Muscle layer of duodenum (tissue), 2 donors: ENCODE data around the gene LDLRAD2.

Experiments used
- H3K27ac ChIP-seq: one replicate; pipeline ENCODE4 v1.7.0; 2013; ENCODE audit warnings: mild to moderate bottlenecking, low read length
- H3K27me3 ChIP-seq: one replicate; pipeline ENCODE4 v1.7.0; 2013; ENCODE audit warnings: low read depth, mild to moderate bottlenecking, control low read depth, low read length
- H3K36me3 ChIP-seq, 2 donors: one replicate each; pipeline ENCODE4 v1.7.0; 2013; ENCODE audit warnings: low read length in 2 of 2, control low read depth in 1 of 2, mild to moderate bottlenecking in 1 of 2; ENCODE audit not compliant: insufficient read depth in 2 of 2, control insufficient read depth in 1 of 2
- H3K4me1 ChIP-seq, 2 donors: one replicate each; pipeline ENCODE4 v1.7.0; 2013; ENCODE audit warnings: low read length in 2 of 2, mild to moderate bottlenecking in 2 of 2, control low read depth in 1 of 2, moderate library complexity in 1 of 2; ENCODE audit not compliant: insufficient read depth in 2 of 2, control insufficient read depth in 1 of 2
- H3K4me3 ChIP-seq, 2 donors: one replicate each; pipeline ENCODE4 v1.7.0; 2013; ENCODE audit warnings: low read length in 2 of 2, low read depth in 1 of 2, mild to moderate bottlenecking in 1 of 2
- H3K9me3 ChIP-seq, 2 donors: one replicate each; pipeline ENCODE4 v1.7.0; 2013; ENCODE audit warnings: low read length in 2 of 2, control low read depth in 1 of 2, mild to moderate bottlenecking in 1 of 2; ENCODE audit not compliant: control insufficient read depth in 1 of 2
- donor health status: healthy.

The LDLRAD2 gene

DNA sequence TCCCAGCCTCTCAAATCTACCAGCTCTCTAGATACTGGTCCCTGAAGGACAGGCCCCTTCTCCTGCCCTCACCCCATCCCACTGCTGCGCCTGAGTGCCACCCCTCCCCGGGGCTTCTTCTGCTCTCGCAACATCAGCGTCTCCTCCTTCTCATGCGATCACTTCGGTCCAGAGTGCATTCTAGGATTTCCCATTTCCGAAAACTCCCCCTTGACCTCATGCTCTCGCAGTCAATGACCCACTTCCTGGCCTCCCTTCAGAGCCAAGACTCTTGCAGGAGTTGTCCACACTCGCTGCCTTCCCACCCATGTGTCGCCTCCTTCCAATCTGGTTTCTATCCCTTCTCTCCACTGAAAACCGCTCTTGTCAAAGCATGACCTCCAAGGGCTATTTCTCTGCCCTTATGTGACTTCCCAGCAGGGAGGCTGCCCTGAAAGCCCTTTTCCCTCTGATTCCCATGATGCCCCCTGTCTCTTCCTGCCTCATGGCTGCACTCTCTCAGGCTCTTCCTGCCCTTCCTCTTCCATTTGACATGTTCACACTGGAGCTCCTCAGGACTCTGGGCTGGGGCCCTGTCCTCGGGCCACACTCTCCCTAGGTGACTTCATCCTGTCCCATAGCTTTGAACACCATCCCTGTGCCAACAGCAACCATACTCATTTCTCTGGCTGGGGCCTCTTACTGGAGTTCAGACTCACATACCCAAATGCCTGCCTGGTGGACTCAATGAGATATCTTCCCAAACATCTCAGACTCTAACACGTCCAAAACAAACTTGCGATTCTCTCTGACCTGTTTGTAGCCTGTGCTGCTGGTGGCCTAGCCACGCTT, 46.0 kb downstream of the LDLRAD2 start:
- no peak overlapping the region for H3K4me3 ChIP-seq

DNA sequence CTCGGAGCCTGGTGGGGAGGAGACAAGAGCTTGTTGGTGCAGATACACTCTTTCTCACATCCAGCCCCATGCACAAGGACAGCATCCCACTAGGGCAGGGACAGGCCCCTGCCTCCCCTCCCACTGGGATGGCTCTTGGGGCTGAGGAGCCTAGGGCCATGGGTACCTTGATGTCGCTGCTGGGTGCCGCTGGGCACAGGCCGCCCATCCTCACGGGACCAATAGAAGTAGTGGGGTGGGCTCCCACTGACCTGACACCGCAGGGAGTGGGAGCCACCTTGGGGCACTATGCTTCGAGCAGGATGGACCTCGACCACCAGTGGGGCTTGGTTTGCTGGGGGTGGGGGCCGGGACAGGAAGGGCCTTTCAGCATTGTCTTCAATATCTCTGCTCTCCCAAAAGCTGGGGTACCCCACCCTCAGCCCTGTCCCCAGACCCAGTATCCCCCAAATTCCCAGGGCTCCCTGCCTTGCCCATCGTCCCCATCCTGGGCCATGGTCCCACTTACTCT, 47.7 kb downstream of the LDLRAD2 start:
- Histone ChIP-seq H3K4me1 (no peaks in the 10 kb centered on the region), H3K36me3 (peaks cover 42 to 84% of the 10 kb centered on the region in 2 donors), H3K27me3 (no peaks in the 10 kb centered on the region), H3K9me3 (no peaks in the 10 kb centered on the region), H3K27ac (no peak overlapping the region), H3K4me3 (no peak overlapping the region)

More for the DNA sequence above, 46.0 kb downstream of the LDLRAD2 start:
- H3K36me3 ChIP-seq, result peaks cover 37 to 87% of the 10 kb centered on the region in 2 donors
- H3K4me1 ChIP-seq, result no peaks in the 10 kb centered on the region
- no peaks in the 10 kb centered on the region for H3K9me3 ChIP-seq
- no peaks in the 10 kb centered on the region for H3K27me3 ChIP-seq
- no peak overlapping the region for H3K27ac ChIP-seq

DNA sequence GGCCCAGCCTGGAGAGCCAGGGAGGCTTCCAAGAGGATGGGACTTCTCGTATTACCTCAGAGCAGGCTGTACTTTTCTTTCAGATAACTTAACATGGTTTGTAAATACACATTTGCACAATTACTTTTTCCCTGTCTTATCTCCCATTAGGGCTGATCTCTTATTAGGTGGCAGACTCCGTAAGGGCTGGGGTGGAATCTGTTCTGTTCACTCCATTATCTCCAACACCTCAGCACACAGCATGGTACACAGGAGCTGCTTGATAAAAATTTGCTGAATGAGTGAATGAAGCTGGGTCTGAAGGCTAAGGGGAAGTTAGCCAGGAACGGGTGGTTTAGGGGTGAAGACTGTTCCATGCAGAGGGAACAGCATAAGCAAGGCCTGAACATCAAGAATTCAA, 48.9 kb downstream of the LDLRAD2 start:
- Histone ChIP-seq H3K4me3 (no peak overlapping the region), H3K27me3 (no peaks in the 10 kb centered on the region), H3K4me1 (no peaks in the 10 kb centered on the region), H3K9me3 (no peaks in the 10 kb centered on the region), H3K36me3 (peaks cover 43 to 84% of the 10 kb centered on the region in 2 donors), H3K27ac (no peak overlapping the region)

DNA sequence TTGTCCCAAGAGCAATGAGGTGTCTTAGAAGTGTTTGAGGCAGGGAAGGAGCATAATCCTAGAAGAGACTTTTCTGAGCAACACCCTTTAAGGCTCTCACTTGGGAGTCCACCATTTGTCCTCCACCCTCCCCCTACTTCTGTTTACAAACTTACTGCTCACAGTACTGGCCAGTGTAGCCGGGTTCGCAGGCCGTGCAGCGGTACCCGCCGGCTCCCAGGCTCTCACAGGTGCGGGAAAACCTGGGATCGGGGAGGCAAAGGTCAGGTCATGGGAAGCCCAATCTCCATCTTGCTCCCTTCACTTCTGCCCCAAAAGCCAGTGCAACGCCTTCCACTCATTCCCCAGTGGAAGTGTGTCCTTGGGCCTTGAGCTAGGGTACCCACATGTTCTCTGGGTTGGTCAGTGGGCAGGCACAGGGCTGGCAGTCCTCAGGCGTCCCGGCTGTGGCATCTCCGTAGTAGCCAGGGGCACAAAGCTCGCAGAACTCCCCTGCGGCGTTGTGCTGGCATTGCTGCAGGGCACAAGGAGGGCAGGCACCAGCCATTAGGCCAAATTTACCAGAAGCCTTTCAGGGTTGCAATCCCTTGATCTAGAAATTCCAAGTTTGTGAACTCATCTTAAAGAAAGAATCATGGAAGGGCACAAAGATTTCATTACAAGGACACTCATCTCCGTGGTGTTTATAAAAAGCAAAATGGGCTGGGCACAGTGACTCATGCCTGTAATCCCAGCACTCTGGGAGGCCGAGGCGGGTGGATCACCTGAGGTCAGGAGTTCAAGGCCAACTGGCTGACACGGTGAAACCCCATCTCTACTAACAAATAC, 49.8 kb downstream of the LDLRAD2 start:
- Histone ChIP-seq H3K27ac (peak overlapping the region; percentile 69), H3K36me3 (peaks cover 43 to 81% of the 10 kb centered on the region in 2 donors), H3K4me1 (no peaks in the 10 kb centered on the region), H3K4me3 (no peak overlapping the region), H3K27me3 (no peaks in the 10 kb centered on the region), H3K9me3 (no peaks in the 10 kb centered on the region)

DNA sequence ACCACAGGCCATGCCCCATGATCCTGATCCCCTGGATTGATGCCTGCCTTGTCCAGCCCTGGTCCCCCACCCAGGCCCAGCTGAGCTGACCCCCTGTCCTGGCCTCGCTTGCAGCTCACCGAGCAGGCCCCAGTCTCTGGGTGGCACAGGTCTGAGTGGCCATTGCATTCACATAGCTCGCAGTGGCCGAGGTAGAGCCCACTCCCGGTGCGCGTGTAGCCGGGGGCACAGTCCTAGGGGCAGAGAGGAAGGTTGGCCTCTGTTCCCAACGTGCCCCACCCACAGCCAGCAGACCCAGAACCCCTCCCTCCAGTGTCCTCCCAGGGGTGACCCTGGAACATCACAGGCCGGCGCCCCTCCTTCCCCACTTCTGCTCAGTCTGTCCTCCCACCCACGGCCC, 51.9 kb downstream of the LDLRAD2 start:
- no peak overlapping the region for H3K4me3 ChIP-seq
- no peaks in the 10 kb centered on the region for H3K9me3 ChIP-seq
- no peaks in the 10 kb centered on the region for H3K27me3 ChIP-seq
- H3K4me1 ChIP-seq, result no peaks in the 10 kb centered on the region
- peaks cover 35 to 66% of the 10 kb centered on the region in 2 donors for H3K36me3 ChIP-seq
- no peak overlapping the region for H3K27ac ChIP-seq

DNA sequence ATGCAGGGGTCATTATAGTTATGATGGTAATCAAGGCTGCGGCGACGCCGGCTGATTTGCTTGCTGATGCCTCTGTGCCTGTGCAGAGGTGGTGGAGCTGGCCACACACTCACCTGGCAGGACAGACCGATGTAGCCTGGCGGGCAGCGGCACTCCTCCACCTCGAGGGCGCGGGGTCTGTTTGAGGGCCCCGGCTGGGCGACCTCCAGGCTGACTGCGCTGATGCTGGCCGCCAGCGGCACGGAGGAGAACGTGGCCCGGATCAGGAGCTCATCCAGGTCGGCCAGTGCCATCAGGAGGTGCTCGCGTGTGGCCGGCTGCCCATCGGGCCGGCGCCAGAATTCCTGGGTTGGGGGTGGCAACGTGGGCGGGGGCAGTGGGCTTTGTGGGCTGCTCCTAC, 52.7 kb downstream of the LDLRAD2 start:
- no peaks in the 10 kb centered on the region for H3K27me3 ChIP-seq
- no peak overlapping the region for H3K4me3 ChIP-seq
- H3K36me3 ChIP-seq, result peaks cover 34 to 63% of the 10 kb centered on the region in 2 donors
- peaks cover 0 to 3% of the 10 kb centered on the region in 2 donors for H3K4me1 ChIP-seq
- H3K9me3 ChIP-seq, result no peaks in the 10 kb centered on the region
- no peak overlapping the region for H3K27ac ChIP-seq

DNA sequence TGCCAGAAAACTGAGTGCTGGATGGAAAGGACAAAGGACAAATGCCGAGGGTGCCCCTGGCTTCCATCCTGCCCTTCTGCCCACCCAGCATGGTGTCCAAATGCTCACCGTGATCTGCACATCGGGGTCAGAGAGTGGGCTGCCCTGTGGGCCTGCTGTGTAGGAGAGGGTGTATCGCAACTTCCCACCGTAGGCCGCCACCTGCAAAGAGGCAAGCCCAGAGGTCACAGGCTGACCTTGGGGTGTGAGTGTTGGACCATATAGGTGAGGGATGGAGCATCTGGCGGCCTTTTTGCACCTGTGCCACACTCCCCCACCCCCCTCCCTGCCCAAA, 53.5 kb downstream of the LDLRAD2 start:
- H3K4me1 ChIP-seq, result peaks cover 0 to 11% of the 10 kb centered on the region in 2 donors
- H3K36me3 ChIP-seq, result peaks cover 30 to 58% of the 10 kb centered on the region in 2 donors
- H3K4me3 ChIP-seq, result no peak overlapping the region
- no peak overlapping the region for H3K27ac ChIP-seq
- no peaks in the 10 kb centered on the region for H3K27me3 ChIP-seq
- H3K9me3 ChIP-seq, result no peaks in the 10 kb centered on the region

DNA sequence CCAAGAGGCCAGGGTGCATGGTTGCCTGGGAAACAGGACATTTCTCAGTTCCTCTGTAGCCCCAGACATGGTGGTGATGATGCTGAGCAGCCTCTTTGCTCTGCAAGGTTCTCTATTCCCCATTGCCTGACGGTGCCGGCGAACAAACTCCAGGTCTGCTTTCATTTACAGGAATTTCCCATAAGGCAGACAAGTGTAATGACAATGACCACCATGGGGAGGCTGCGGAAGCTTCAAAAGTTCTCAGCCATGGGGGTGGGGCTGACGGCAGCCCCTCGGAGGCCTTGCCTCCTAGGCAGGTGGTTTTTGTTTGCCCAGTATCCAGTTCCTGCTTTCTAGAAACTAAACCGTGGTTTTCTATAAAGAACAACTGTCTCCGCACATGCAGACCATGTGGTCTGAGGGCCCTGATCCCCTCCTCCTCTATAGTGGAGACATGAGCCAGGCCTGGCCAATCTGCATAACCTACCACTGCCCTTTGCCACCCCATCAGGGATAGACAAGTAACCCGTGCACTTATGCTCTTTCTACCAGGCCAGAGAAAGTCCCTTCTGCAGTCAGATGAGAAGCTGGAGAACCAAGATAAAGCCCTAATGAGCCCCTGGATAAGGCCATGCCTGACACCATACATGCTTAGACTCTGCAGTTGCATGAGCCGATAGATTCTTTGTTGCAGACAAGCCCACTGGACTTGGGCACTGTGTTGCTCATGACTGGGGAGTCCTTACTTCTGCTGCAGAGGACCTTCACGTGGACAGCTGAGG, 54.1 kb downstream of the LDLRAD2 start:
- peaks cover 0 to 16% of the 10 kb centered on the region in 2 donors for H3K4me1 ChIP-seq
- no peak overlapping the region for H3K27ac ChIP-seq
- H3K36me3 ChIP-seq, result peaks cover 28 to 58% of the 10 kb centered on the region in 2 donors
- H3K9me3 ChIP-seq, result no peaks in the 10 kb centered on the region
- H3K4me3 ChIP-seq, result no peak overlapping the region
- no peaks in the 10 kb centered on the region for H3K27me3 ChIP-seq

DNA sequence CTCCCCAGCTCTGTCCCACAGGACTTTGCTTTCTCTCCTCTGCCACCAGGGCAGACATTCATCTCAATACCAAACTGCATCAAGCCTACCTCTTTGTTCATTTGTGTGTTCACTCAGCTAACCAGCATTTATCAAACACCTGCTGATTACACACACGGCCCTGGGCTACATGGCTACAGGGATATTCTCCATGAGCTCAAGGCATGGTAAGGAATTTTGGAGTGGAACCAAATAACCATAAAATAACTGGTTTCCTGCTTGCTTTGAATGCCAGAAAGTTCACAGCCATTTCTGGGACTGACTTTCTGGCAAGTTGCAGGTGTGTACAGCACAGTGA, 54.6 kb downstream of the LDLRAD2 start:
- no peaks in the 10 kb centered on the region for H3K9me3 ChIP-seq
- H3K27me3 ChIP-seq, result no peaks in the 10 kb centered on the region
- no peak overlapping the region for H3K27ac ChIP-seq
- H3K4me3 ChIP-seq, result no peak overlapping the region
- H3K4me1 ChIP-seq, result peaks cover 0 to 16% of the 10 kb centered on the region in 2 donors
- H3K36me3 ChIP-seq, result peaks cover 22 to 58% of the 10 kb centered on the region in 2 donors

DNA sequence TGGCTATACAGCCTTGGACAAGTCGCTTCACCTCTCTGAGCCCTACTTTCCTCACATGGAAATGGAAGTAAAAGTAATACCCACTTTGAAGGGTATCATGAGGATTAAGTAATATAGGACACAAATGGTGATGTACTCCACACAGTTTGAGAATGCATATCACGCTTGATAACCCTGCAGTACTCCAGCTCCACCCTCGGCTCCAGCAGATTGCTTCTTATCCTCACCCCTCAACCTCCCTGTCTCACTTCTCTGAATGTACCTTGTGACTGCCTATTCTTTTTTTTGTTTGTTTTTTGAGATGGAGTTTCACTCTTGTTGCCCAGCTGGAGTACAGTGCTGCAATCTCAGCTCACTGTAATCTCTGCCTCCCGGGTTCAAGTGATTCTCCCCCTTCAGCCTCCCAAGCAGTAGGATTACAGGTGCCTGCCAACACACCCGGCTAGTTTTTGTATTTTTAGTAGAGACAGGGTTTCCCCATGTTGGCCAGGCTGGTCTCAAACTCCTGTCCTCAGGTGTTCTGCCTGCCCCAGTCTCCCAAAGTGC, 55.5 kb downstream of the LDLRAD2 start:
- no peak overlapping the region for H3K4me3 ChIP-seq
- H3K9me3 ChIP-seq, result no peaks in the 10 kb centered on the region
- no peaks in the 10 kb centered on the region for H3K27me3 ChIP-seq
- H3K27ac ChIP-seq, result no peak overlapping the region
- H3K36me3 ChIP-seq, result peaks cover 19 to 62% of the 10 kb centered on the region in 2 donors
- peaks cover 0 to 16% of the 10 kb centered on the region in 2 donors for H3K4me1 ChIP-seq

DNA sequence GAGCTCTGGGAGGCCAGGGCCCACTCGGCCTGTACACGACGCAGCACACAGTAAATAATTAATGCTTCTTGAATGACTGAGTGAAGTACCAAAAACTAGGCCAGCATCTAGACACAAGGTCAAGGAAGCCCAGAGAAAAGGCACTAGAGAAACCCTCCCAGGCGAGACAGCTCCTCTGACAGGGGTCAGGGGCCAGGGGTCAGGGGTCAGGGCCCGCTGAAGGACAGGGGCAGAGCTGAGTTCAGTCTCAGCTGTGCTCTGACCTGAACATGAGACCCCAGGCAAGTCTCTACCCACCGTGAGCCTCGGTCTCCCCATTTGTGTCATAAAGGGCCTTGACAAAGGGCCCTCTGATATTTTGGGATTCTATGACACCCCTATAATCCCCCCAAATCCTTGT, 56.4 kb downstream of the LDLRAD2 start:
- H3K4me3 ChIP-seq, result no peak overlapping the region
- H3K4me1 ChIP-seq, result peaks cover 0 to 16% of the 10 kb centered on the region in 2 donors
- H3K27ac ChIP-seq, result no peak overlapping the region
- H3K27me3 ChIP-seq, result no peaks in the 10 kb centered on the region
- H3K36me3 ChIP-seq, result peaks cover 24 to 71% of the 10 kb centered on the region in 2 donors
- H3K9me3 ChIP-seq, result no peaks in the 10 kb centered on the region
